Testis (tissue), 3 donors: ENCODE measurements around the gene ZNF221. TPM values are rescaled to one million over a fixed set of nuclear protein-coding genes. Genes with fewer than 3 reads are reported as not detected.

Experiments
- DNase-seq: peaks from one replicate; pipeline ENCODE4 v3.0.0-alpha.2; 2019
- H3K27ac ChIP-seq, 2 donors: fragments of 200-600 bp; sonication (generic); one replicate each; pipeline ENCODE4 v1.5.1; 2019
- H3K27me3 ChIP-seq: fragments of 200-600 bp; sonication (generic); one replicate; pipeline ENCODE4 v1.5.1; 2019
- H3K36me3 ChIP-seq: fragments of 200-600 bp; sonication (generic); one replicate; pipeline ENCODE4 v1.5.1; 2017; ENCODE audit warnings: low read depth; ENCODE audit errors: missing control alignments
- H3K4me1 ChIP-seq: fragments of 200-600 bp; sonication (generic); one replicate; pipeline ENCODE4 v1.5.1; 2019
- H3K4me3 ChIP-seq, 2 donors: fragments of 200-600 bp; sonication (generic); one replicate each; pipeline ENCODE4 v1.5.1; 2017 to 2019
- H3K9me3 ChIP-seq: fragments of 200-600 bp; sonication (generic); one replicate; pipeline ENCODE4 v1.5.1; 2017
- CTCF ChIP-seq, 3 experiments: fragments of 450-650 bp in 2 of 3; fragments of 200-600 bp in 1 of 3; sonication (generic) in 1 of 3; IDR thresholded peaks; one replicate each; pipeline ENCODE4 v1.5.1; 2016 to 2019; ENCODE audit warnings: antibody characterized with exemption in 3 of 3, mild to moderate bottlenecking in 2 of 3, moderate library complexity in 1 of 3
- POLR2A ChIP-seq: fragments of 450-650 bp; IDR thresholded peaks from one replicate; pipeline ENCODE4 v1.6.1; 2017; ENCODE audit warnings: antibody characterized with exemption, mild to moderate bottlenecking, moderate library complexity
- WGBS, 2 donors: methylation state at CpG; one replicate each; pipeline ENCODE4 v1.1.5; 2018; 5-methylcytosine and 5-hydroxymethylcytosine counted together
- intact Hi-C: fragments of 100-400 bp; cut with DNase I; formaldehyde crosslinking; loops from one replicate; pipeline ENCODE4 v1.15.1; 2023; ENCODE audit warnings: low total_unique reads
- polyA plus RNA-seq: library from polyadenylated mRNA; stranded (reverse); fragments of 350-450 nt; fragmentation: Illumina TruSeq; extraction: RNeasy Lipid Tissue Mini Kit (QIAGEN cat#74804); gene quantifications from one replicate; pipeline ENCODE4 v1.2.3, GENCODE V29; 2014; ENCODE audit warnings: low read depth, low replicate concordance; ENCODE audit not compliant: insufficient read depth
- total RNA-seq, 2 donors: library from RNA; depleted of rRNA; stranded (reverse); fragments of >200 nt; gene quantifications; one replicate each; pipeline ENCODE4 v1.2.3, GENCODE V29; 2016

The ZNF221 gene
- total and polyA plus RNA-seq, 3 donors from 2014 or later, result 2.2 to 9.1 (median 8.1) TPM

DNA sequence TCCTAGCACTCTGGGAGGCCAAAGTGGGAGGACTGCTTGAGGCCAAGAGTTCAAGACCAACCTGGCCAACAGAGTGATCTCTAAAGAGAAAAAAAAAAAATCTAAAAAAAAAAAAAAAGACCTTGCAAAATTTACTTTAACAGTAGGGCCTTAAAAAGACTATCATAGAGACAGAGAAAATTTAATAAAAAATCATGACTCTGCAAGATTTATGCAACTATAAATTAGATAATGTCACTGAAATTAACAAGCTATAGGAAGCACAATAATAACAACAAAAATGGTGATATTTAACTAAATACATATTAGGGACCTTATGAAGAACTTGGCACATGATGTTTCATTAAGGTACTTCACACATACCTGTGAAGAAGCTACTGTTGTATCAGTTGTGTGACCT lies 27.2 kb upstream of the ZNF221 start:
- Histone ChIP-seq H3K36me3 (no peaks in the 10 kb centered on the region), H3K27me3 (no peaks in the 10 kb centered on the region), H3K4me3 (no peak overlapping the region), H3K4me1 (no peaks in the 10 kb centered on the region), H3K9me3 (no peaks in the 10 kb centered on the region), H3K27ac (no peak overlapping the region)
- intact Hi-C loops, result no loop called here
- TF ChIP-seq CTCF (IDR thresholded peaks at IDR 0.05) (no peak), POLR2A (no peak)
- no peak for DNase-seq

GRCh38 chr19:43928820-43929219 lies 22.2 kb upstream of the ZNF221 start:
- H3K4me1 ChIP-seq, result peaks cover under 1% of the 10 kb centered on the region
- intact Hi-C loops, result no loop called here
- H3K36me3 ChIP-seq, result no peaks in the 10 kb centered on the region

GRCh38 chr19:43934055-43934984 lies 16.7 kb upstream of the ZNF221 start:
- H3K36me3 ChIP-seq, result no peaks in the 10 kb centered on the region
- H3K27me3 ChIP-seq, result no peaks in the 10 kb centered on the region
- peaks cover 8% of the 10 kb centered on the region for H3K4me1 ChIP-seq
- WGBS, 2 donors, result 7 to 9% methylated on average over 15 of the region's 15 CpGs
- intact Hi-C loops, result no loop called here
- TF ChIP-seq CTCF (IDR thresholded peaks at IDR 0.05), result no peak
- TF ChIP-seq POLR2A, result no peak
- H3K9me3 ChIP-seq, result no peaks in the 10 kb centered on the region
- H3K27ac ChIP-seq, result peak overlapping the region; percentile 48 to 88
- H3K4me3 ChIP-seq, result peak overlapping the region; percentile 66 to 67
- DNase-seq, result no peak

More at GRCh38 chr19:43928820-43929219, 22.2 kb upstream of the ZNF221 start:
- no peaks in the 10 kb centered on the region for H3K27me3 ChIP-seq
- no peak for DNase-seq
- TF ChIP-seq POLR2A (no peak), CTCF (IDR thresholded peaks at IDR 0.05) (no peak)
- no peak overlapping the region for H3K4me3 ChIP-seq
- no peaks in the 10 kb centered on the region for H3K9me3 ChIP-seq
- no peak overlapping the region for H3K27ac ChIP-seq
- 95 to 99% methylated on average over 5 of the region's 5 CpGs for WGBS, 2 donors

DNA sequence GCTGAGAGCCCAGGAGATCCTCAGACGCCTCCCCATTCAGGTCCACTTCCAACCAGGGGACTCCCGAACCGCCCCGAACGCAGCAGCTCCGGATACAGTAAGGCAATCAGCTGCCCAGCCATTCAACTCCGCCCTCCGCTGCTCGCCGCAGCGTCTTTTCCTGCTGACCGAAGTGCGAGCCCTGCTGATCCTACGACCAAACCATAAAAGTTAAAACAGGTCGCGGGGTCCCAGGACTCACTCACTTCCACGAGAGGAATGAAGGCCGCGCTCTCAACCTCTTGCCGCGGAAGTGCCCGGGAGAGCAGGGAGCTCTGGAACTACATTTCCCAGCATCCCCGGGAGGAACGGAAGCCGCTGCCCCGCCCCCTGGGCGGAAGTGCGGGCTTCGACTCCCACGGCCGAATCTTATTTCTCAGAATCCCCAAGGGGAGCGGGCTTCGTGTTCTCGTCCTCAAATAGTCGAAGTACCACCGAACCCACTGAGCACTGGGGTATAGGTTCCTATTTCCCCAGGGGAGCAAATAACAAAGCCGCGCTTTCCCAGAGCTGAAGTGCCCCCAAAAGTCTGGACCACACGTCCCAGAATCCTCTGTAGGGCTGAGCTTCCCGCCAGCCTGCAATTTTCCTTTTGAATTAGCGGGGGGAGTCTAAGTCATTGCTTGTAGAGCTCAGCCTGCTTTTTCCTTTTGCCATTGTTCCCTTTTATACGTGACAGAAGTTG lies 15.9 kb upstream of the ZNF221 start, which contains the start of gene ZNF45:
TSS of gene ZNF45 (minus strand) at position 298 of the 724 bp plus-strand sequence. CDS start 13,097 bp downstream, outside the sequence.
- Histone ChIP-seq H3K27me3 (no peaks in the 10 kb centered on the region), H3K36me3 (no peaks in the 10 kb centered on the region), H3K27ac (peak within 1 kb of the TSS; percentile 48 to 88), H3K4me3 (peak within 1 kb of the TSS; percentile 66 to 67), H3K4me1 (peaks cover 8% of the 10 kb centered on the region), H3K9me3 (no peaks in the 10 kb centered on the region)
- DNase-seq, result peak; percentile 97
- WGBS, 2 donors, result 0 to 1% methylated on average over 29 to 41 of the region's 42 CpGs
- TF ChIP-seq POLR2A, result no peak
- no peak for TF ChIP-seq CTCF (IDR thresholded peaks at IDR 0.05)
- intact Hi-C loops, result no loop called here
